Activated B cell treated with CpG ODN at 0.5 μM for 24 hours (primary cell): Measurements from ENCODE around the gene HMOX2. TPM values are rescaled to one million over a fixed set of nuclear protein-coding genes. Genes with fewer than 3 reads are reported as not detected.

Experiments used
- ATAC-seq: fragments of 200-7000 bp; cut with Tn5 transposase; one replicate; pipeline ENCODE4 v1.10.0; 2021; ENCODE audit warnings: low read depth, mild to moderate bottlenecking, moderate library complexity
- CTCF ChIA-PET: fragments of 350-600 bp; sonication (Branson Sonifier 250); formaldehyde crosslinking; loops from one replicate; lab custom pipeline; 2021; ENCODE audit warnings: antibody characterized with exemption; lab: Charles Lee
- POLR2A ChIA-PET: fragments of 350-600 bp; sonication (Branson Sonifier 250); formaldehyde crosslinking; loops from one replicate; lab custom pipeline; 2021; ENCODE audit warnings: antibody characterized with exemption; lab: Charles Lee
- DNase-seq: peaks from one replicate; pipeline ENCODE4 v3.0.0; 2022
- H3K27ac Mint-ChIP-seq: one replicate; pipeline ENCODE4 v1.8.0; 2020; ENCODE audit warnings: mixed read lengths
- H3K27me3 Mint-ChIP-seq: one replicate; pipeline ENCODE4 v1.8.0; 2021; ENCODE audit warnings: mixed read lengths
- H3K36me3 Mint-ChIP-seq: one replicate; pipeline ENCODE4 v1.8.0; 2021; ENCODE audit warnings: low read depth, mixed read lengths
- H3K4me1 Mint-ChIP-seq: one replicate; pipeline ENCODE4 v1.8.0; 2021; ENCODE audit warnings: mixed read lengths
- H3K4me3 Mint-ChIP-seq: one replicate; pipeline ENCODE4 v1.8.0; 2020; ENCODE audit warnings: mild to moderate bottlenecking, mixed read lengths
- H3K9me3 Mint-ChIP-seq: one replicate; pipeline ENCODE4 v1.8.0; 2020; ENCODE audit warnings: mixed read lengths
- intact Hi-C: fragments of 100-400 bp; cut with micrococcal nuclease; formaldehyde crosslinking; loops from one replicate; pipeline ENCODE4 v1.15.1; 2024
- total RNA-seq: library from RNA; stranded (reverse); gene quantifications from 2 replicates; pipeline ENCODE4 v1.2.3, GENCODE V29; 2022
- TF ChIP-seq, protein P1 (sequence below): fragments of 200-600 bp; IDR thresholded peaks from one replicate; pipeline ENCODE4 v1.8.0; 2022; ENCODE audit warnings: antibody characterized with exemption, mild to moderate bottlenecking

The HMOX2 gene
- total RNA-seq, 1 donor from 2014 or later = 32.1 TPM

DNA sequence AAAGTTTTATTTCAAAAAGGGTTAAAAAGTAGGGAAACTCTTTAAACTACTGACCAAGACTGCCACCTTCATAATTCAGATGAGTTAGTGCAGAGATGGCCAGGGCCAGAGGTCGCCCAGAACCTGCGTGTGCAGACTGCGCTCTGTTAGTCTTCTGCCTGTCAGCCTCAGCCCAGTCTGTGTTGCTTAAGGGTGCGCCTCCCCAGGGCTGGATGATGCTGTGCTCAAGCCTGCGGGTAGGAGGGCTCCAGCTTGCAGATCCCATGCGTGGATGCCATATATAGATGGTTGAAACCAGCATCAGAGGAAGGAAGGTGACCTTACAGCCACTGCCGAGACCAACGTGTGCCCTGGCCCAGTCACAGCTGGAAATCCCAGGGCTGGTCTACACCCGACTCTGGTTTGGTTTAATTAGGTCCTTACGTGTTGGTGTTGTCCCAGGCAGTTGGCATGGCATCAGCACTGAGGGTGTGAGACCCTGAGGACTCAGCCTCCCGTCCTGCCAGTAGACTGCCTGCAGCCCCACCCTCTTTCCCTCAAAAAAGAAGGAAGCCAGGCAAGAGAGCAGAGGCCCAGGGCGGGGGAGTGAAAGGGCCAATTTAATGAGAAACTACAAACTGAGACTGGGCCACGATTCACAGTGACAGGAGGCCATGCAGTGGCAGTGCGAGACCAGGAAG, 34.7 kb downstream of the HMOX2 start:
- intact Hi-C loops = no loop called here
- TF ChIP-seq, protein P1, sequence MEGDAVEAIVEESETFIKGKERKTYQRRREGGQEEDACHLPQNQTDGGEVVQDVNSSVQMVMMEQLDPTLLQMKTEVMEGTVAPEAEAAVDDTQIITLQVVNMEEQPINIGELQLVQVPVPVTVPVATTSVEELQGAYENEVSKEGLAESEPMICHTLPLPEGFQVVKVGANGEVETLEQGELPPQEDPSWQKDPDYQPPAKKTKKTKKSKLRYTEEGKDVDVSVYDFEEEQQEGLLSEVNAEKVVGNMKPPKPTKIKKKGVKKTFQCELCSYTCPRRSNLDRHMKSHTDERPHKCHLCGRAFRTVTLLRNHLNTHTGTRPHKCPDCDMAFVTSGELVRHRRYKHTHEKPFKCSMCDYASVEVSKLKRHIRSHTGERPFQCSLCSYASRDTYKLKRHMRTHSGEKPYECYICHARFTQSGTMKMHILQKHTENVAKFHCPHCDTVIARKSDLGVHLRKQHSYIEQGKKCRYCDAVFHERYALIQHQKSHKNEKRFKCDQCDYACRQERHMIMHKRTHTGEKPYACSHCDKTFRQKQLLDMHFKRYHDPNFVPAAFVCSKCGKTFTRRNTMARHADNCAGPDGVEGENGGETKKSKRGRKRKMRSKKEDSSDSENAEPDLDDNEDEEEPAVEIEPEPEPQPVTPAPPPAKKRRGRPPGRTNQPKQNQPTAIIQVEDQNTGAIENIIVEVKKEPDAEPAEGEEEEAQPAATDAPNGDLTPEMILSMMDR = no peak
- Mint-ChIP-seq H3K27ac (no peak overlapping the region), H3K9me3 (no peaks in the 10 kb centered on the region), H3K4me3 (no peak overlapping the region), H3K36me3 (peaks cover 56% of the 10 kb centered on the region), H3K4me1 (peaks cover 35% of the 10 kb centered on the region), H3K27me3 (no peaks in the 10 kb centered on the region)
- ChIA-PET CTCF (interaction anchor here (0.8 to 1.3 kb wide), 2 partner anchors 37 to 113 kb away, joined by 3 to 4 read pairs; partner anchors contain the start of gene MGRN1), POLR2A (no interaction called here)
- no peak for DNase-seq
- no peak for ATAC-seq

GRCh38 chr16:4511441-4512082, 35.4 kb downstream of the HMOX2 start:
- H3K4me1 Mint-ChIP-seq = peaks cover 34% of the 10 kb centered on the region
- ChIA-PET POLR2A (no interaction called here), CTCF (interaction anchor here (1.3 kb wide), 1 partner anchor 113 kb away, joined by 4 read pairs; the partner anchor contains the start of gene MGRN1)
- ATAC-seq = no peak
- intact Hi-C loops = no loop called here
- H3K9me3 Mint-ChIP-seq = no peaks in the 10 kb centered on the region
- TF ChIP-seq, protein P1 = no peak
- H3K27me3 Mint-ChIP-seq = no peaks in the 10 kb centered on the region
- no peak for DNase-seq
- H3K27ac Mint-ChIP-seq = no peak overlapping the region
- no peak overlapping the region for H3K4me3 Mint-ChIP-seq
- peaks cover 56% of the 10 kb centered on the region for H3K36me3 Mint-ChIP-seq

DNA sequence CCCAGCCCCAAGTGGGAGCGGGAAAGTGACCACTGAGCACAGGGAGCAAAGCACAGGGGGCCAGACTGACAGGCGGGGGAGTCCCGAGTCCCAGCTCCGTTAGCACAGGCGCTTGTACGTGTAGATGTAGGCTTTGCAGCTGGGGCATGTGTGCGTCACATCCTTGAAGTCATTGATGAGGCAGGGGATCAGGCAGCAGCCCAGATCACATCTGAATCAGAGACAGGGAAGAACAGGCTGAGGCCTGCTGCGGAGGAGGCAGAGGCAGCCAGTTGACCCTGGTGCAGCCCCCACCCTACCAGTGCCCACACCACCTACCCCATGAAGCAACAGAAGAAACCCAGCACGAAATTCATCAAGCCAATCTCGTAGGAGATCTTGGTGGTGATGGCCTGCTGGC, 36.3 kb downstream of the HMOX2 start:
- ATAC-seq = no peak
- CTCF ChIA-PET = interaction anchor here (1.3 kb wide), 1 partner anchor 112 kb away, joined by 4 read pairs; the partner anchor contains the start of gene MGRN1
- H3K4me1 Mint-ChIP-seq = peaks cover 35% of the 10 kb centered on the region
- H3K36me3 Mint-ChIP-seq = peaks cover 53% of the 10 kb centered on the region
- no peak overlapping the region for H3K4me3 Mint-ChIP-seq
- no peaks in the 10 kb centered on the region for H3K9me3 Mint-ChIP-seq
- H3K27me3 Mint-ChIP-seq = no peaks in the 10 kb centered on the region
- POLR2A ChIA-PET = no interaction called here
- no peak for DNase-seq
- TF ChIP-seq, protein P1 = no peak
- no peak overlapping the region for H3K27ac Mint-ChIP-seq
- intact Hi-C loops = no loop called here

DNA sequence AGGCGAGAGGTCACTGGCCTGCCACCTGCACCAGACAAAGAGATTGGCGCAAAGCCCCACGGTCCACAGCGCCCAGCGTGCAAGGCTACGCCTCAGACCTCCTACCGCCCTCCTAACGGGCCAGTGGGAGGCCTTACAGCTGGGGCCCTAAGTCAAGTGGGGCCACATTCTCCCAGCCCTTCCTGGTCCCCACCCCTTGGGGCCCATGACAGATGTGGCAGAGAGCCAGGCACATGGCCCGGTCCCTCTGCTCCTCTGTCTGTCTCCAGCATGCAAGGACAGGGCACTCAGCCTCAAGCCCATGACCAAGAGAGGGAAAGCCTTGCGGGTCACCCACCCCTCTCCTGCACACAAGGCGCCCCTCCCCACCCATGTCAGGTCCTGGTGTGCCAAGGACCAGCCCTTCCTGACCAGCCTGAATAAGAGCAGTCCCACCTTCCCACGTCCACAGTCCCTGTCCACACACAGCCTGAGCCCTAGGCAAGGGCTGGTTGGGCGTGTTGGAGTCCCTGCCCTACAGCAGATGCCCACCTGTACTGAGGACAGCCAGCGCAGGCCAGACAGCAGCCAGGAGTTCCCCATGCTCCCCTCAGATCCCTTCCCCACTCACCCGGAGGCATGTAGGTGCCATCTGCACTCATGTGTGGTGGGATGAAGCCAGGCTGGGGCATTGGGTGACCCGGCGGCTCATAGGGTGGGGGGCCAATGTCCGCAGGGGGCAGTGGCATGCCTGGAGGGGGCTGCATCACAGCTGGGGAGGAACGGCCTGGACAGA, 37.1 kb downstream of the HMOX2 start:
- peaks cover 45% of the 10 kb centered on the region for H3K36me3 Mint-ChIP-seq
- peaks cover 35% of the 10 kb centered on the region for H3K4me1 Mint-ChIP-seq
- TF ChIP-seq, protein P1 = no peak
- H3K27ac Mint-ChIP-seq = no peak overlapping the region
- no peaks in the 10 kb centered on the region for H3K27me3 Mint-ChIP-seq
- CTCF ChIA-PET = no interaction called here
- H3K9me3 Mint-ChIP-seq = no peaks in the 10 kb centered on the region
- POLR2A ChIA-PET = no interaction called here
- ATAC-seq (no peak), DNase-seq (no peak)
- intact Hi-C loops = no loop called here
- no peak overlapping the region for H3K4me3 Mint-ChIP-seq

DNA sequence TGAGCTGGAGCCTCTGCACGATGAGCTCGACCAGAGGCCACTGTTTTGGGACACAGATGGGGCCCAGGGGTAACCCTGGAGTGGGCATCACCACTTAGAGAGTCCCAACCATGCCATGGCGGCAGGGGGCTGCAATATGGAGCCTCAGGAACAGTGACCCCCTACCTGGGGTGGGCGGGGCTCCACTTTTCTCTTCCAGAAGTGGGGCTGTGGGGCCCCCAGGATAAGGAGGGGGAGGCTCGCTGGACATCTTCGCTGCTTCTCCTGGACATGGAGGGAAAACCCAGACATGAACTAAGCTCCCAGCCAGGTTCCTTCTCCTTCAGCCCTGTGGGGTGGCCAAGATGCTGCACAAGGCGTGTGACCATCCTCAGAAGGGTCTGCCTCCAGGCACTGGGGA, 37.7 kb downstream of the HMOX2 start:
- CTCF ChIA-PET = no interaction called here
- no peak for ATAC-seq
- no peak overlapping the region for H3K27ac Mint-ChIP-seq
- H3K4me3 Mint-ChIP-seq = no peak overlapping the region
- POLR2A ChIA-PET = interaction anchor here (1.0 kb wide), 1 partner anchor 102 kb away, joined by 3 read pairs; no protein-coding TSS in a partner anchor
- no peaks in the 10 kb centered on the region for H3K9me3 Mint-ChIP-seq
- peaks cover 35% of the 10 kb centered on the region for H3K4me1 Mint-ChIP-seq
- H3K27me3 Mint-ChIP-seq = no peaks in the 10 kb centered on the region
- no peak for DNase-seq
- TF ChIP-seq, protein P1 = no peak
- intact Hi-C loops = no loop called here
- peaks cover 40% of the 10 kb centered on the region for H3K36me3 Mint-ChIP-seq
